Cardiac fibroblast (primary cell): Measurements from ENCODE around the gene MRS2.

Experiments used
- DNase-seq, 2 donors: peaks; one replicate each; pipeline versions ENCODE4 v3.0.0 to v3.0.0-alpha.2; 2010; ENCODE audit warnings: low read depth in 2 of 2
- H3K4me3 ChIP-seq, 2 donors: replicated peaks in 1 of 2; 1 replicate in 1 of 2; 2 replicates in 1 of 2; pipeline ENCODE4 v1.5.1; 2011; ENCODE audit warnings: low read depth in 2 of 2, low read length in 2 of 2, mild to moderate bottlenecking in 2 of 2, moderate library complexity in 1 of 2
- TF ChIP-seq, protein P1 (sequence below): IDR thresholded peaks from one replicate; pipeline ENCODE4 v1.5.1; 2011; ENCODE audit warnings: low read depth, mild to moderate bottlenecking, low read length, inconsistent platforms

MRS2 gene

DNA sequence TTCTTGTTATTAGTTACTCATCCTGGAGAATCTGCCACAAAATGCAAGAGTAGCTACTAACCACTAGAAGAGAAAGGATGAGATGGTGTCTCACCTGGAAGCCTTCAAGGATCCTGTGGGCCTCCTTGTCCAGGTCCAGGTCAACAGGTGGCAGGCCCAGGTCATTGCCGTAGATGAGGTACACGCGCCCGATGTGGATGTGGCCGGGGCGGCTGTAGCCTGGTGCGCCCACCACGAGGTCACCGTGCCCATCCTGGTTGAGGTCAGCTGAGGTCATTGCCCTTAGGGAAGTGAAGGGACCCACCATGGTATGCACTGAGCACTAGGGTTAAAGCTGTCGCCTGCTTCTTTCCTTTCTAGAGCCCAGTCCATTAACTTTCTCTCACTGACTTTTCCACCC is 51.2 kb downstream of the MRS2 start:
- H3K4me3 ChIP-seq = no peak overlapping the region
- TF ChIP-seq, protein P1, sequence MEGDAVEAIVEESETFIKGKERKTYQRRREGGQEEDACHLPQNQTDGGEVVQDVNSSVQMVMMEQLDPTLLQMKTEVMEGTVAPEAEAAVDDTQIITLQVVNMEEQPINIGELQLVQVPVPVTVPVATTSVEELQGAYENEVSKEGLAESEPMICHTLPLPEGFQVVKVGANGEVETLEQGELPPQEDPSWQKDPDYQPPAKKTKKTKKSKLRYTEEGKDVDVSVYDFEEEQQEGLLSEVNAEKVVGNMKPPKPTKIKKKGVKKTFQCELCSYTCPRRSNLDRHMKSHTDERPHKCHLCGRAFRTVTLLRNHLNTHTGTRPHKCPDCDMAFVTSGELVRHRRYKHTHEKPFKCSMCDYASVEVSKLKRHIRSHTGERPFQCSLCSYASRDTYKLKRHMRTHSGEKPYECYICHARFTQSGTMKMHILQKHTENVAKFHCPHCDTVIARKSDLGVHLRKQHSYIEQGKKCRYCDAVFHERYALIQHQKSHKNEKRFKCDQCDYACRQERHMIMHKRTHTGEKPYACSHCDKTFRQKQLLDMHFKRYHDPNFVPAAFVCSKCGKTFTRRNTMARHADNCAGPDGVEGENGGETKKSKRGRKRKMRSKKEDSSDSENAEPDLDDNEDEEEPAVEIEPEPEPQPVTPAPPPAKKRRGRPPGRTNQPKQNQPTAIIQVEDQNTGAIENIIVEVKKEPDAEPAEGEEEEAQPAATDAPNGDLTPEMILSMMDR = no peak
- no peak for DNase-seq

DNA sequence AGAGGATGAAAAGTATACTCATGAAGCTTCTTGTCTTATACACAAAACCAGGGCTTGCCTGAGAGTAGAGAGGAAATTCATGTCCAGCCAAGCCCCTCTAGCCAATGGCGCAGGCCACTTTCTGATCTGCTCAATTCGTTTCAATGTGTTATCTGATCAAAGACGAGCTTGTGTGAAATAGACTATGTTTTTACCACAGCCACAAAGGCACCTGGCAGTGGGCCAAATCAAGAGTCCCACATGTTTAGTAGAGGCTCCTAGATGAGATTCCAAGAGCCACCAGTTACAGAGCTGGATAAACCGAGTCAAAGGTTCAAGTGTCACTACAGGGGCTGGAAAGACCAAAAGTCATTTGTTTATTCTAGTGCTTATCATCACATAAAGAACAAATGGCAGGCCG is 51.7 kb downstream of the MRS2 start:
- TF ChIP-seq, protein P1 = no peak
- H3K4me3 ChIP-seq = no peak overlapping the region
- no peak for DNase-seq

DNA sequence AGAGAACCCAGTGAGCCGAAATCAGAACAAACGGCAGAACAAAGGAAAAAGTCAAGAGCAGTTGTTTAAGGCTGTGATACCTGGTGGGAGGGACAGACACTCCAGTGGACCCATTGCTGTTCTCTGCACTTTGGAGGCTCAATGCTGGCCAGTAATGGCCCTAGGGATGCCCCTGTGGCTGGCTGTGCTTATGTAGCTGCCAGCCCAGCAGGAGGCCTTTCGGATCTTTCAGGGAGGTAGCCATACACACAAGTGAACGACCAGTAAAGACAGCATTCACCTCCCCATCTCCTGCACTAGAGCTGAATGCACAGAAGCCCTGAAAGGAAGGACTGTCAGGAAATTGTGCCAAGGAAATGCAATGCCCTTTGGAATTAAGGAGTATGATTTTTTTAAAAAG is 52.3 kb downstream of the MRS2 start:
- no peak overlapping the region for H3K4me3 ChIP-seq
- no peak for DNase-seq
- TF ChIP-seq, protein P1 = no peak

DNA sequence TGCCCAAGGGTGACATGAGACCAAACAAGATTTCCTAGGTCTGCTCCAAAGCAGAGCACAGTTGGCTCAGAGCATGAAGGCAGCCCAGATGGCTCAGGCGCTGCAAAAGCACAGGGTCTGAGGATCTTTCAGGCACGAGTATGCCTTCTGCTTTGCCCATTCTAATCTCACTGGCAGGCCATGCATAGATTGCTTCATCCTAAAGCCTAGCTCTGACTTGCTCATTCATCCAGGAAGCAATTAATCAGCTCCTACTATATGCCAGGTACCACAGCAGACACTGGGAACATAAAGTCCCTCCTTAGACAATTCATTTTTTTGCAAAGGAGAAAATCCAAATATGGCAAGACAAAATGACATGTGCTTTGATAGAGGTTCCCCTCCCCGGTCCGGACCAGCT is 55.4 kb downstream of the MRS2 start:
- H3K4me3 ChIP-seq = no peak overlapping the region
- peak in 1 of 2 donors; percentile 5 for DNase-seq
- TF ChIP-seq, protein P1 = no peak

DNA sequence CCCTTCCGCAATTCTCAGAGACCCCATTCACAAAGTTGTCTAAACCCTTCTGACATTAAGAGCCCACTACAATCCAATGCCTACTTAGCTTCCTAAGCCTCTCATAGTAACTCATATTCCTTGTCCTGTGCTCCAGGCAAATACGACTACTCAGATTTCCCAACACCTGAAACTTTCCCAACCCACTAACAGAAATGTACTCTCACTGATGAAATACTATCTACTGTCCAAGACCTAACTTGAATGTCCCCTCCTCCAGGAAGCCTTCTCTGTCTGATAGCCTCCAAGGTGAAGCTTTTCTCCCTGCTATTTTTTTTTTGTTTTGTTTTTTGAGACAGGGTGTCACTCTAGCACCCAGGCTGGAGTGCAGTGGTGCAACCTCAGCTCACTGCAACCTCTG is 56.2 kb downstream of the MRS2 start:
- H3K4me3 ChIP-seq = no peak overlapping the region
- TF ChIP-seq, protein P1 = no peak
- DNase-seq = no peak

DNA sequence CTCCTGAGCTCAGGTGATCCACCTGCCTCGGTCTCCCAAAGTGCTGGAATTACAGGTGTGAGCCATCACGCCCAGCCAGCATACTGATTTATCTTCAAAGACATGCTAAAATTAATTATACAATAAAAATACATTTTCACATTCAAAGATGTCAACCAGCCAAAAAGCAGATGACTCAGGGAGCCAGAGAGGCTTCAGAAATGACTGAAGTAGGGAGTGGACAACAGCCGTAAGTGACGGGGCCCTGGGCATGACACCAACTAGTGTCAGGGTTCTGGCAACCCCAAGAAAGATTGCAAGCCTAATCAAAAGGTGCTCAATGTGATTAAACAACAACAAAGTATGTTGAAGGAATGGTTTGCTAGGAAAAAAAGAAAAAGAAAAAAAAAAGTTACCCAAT is 58.2 kb downstream of the MRS2 start:
- TF ChIP-seq, protein P1 = no peak
- no peak for DNase-seq
- H3K4me3 ChIP-seq = no peak overlapping the region

DNA sequence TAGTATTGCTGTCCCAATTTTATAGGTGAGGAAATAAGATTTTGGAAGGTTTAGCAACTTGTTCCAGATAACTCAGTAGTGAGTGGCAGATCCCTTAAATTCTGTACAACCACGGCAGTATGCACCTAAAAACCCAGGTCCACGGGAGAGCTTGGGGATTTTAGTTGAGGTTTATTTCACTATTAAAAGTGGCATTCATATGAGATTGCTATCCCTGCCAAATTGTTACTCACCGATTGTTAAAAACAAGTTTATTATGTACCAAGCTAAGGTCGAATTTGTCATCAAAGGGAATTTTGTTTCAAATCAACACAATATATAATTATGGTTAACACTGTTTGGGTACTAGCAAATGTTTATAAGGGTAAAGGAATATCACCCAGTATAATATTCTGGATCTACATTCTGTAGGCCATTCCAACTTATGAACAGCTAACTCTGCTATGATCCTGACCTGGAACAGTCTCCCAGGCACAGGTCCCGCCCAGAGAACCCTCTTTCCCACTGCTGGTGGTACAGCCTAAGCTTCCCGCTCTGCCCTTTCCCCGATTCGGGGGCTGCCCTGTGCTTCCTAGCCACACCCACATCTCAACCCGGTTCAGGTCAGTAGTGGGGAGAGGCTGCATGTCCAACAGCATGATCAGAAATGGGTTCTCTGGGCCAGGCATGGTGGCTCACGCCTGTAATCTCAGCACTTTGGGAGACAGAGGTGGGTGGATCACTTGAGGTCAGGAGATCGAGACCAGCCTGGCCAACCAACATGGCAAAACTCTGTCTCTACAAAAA is 61.7 kb downstream of the MRS2 start:
- no peak overlapping the region for H3K4me3 ChIP-seq
- DNase-seq = no peak
- TF ChIP-seq, protein P1 = no peak
